Activated T-cell treated with anti-CD3 and anti-CD28 coated beads, Interleukin-2, amount 50 U/mL, for 24 hours (primary cell): ENCODE results near the gene KRR1.
"Not testable (repeated sequence)": the region's sequence is repeated elsewhere in the genome, so short reads cannot be mapped to it uniquely, and the experiment has no call there.

Experiments used
- DNase-seq: peaks from one replicate; pipeline ENCODE4 v3.0.0-alpha.2; 2020
- H3K27ac Mint-ChIP-seq: 2 replicates; pipeline ENCODE4 v1.8.0; 2020; ENCODE audit warnings: mild to moderate bottlenecking, mixed read lengths
- H3K27me3 Mint-ChIP-seq: 2 replicates; pipeline ENCODE4 v1.8.0; 2020; ENCODE audit warnings: mixed read lengths
- H3K36me3 Mint-ChIP-seq: 2 replicates; pipeline ENCODE4 v1.8.0; 2020; ENCODE audit warnings: low read depth, mixed read lengths
- H3K4me1 Mint-ChIP-seq: 2 replicates; pipeline ENCODE4 v1.8.0; 2020; ENCODE audit warnings: low read depth, mixed read lengths
- H3K4me3 Mint-ChIP-seq: 2 replicates; pipeline ENCODE4 v1.8.0; 2020; ENCODE audit warnings: mild to moderate bottlenecking, moderate library complexity, mixed read lengths
- H3K9me3 Mint-ChIP-seq: 2 replicates; pipeline ENCODE4 v1.8.0; 2020; ENCODE audit warnings: mixed read lengths

Gene KRR1

DNA sequence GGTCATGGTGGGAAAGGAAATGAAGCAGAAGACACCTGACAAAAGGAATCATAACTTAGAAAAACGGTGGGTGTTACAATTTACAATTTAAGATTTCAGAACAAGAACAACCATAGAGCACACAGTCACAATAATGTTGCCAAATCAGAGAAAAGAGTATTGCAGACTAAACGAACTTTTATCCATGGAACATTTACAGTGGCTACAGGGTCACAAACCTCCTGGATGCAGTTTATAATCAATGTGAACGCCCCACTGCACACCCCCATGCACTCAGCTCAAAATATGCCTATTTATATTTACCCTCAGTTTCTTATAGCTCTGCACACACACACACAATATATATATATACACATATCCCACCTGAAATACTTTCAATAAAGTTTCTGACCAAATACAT lies 8.0 kb downstream of the KRR1 start:
- peaks cover 20% of the 10 kb centered on the region for H3K4me1 Mint-ChIP-seq
- no peaks in the 10 kb centered on the region for H3K9me3 Mint-ChIP-seq
- DNase-seq = no peak
- H3K27me3 Mint-ChIP-seq = no peaks in the 10 kb centered on the region
- H3K36me3 Mint-ChIP-seq = peaks cover 64% of the 10 kb centered on the region
- no peak overlapping the region for H3K27ac Mint-ChIP-seq
- no peak overlapping the region for H3K4me3 Mint-ChIP-seq

DNA sequence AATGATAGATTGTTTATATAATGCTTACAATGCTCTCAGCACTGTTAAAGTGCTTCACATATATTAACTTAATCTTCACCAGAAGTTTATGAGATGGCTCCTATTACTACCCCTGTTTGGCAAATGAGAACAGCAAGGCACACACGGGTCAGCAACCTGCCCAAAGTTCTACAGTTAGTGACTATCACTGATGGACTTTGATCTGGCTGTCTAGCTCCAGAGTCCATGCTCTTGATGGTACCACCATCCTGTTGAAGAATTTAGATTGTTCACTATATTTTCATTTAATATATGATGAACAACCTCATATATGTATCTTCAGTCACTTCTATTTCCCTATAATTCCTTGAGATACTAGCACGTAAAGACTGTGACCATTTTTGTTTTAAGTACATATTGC lies 20.2 kb downstream of the KRR1 start:
- no peak overlapping the region for H3K27ac Mint-ChIP-seq

DNA sequence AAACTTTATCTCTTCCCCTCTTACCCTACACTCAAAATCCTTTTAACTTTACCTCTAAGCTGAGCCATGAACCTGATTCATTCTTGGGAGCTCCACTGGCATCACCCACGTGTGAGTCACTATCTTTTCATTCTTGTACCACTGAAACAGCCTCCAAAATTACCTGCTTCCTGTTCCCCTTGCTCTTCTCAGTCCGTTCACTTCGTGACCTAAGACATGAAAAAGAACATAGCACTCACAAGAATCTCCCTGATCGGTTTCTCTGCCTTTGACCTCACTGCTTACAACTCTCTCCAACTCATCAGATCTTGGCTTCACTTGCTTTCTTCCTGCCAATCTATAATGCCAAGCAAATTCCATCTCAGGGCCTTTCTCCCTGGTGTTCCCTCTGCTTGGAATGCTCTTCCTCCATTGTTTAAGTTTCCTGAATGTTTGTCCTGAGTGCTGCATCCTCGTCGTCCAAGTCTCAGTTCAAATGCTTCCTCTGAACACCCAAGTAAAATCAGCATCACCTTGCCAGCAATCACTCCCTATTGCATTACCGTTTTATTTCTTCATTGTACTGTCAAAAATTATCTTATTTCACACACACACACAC lies 21.7 kb downstream of the KRR1 start:
- H3K4me1 Mint-ChIP-seq = peaks cover 63% of the 10 kb centered on the region
- DNase-seq = no peak
- peak overlapping the region; percentile 4 for H3K4me3 Mint-ChIP-seq
- peaks cover 58% of the 10 kb centered on the region for H3K36me3 Mint-ChIP-seq
- H3K9me3 Mint-ChIP-seq = no peaks in the 10 kb centered on the region
- H3K27ac Mint-ChIP-seq = peak overlapping the region; percentile 74
- no peaks in the 10 kb centered on the region for H3K27me3 Mint-ChIP-seq

More for the DNA sequence above, 20.2 kb downstream of the KRR1 start:
- Mint-ChIP-seq H3K36me3 (peaks cover 64% of the 10 kb centered on the region), H3K4me3 (no peak overlapping the region), H3K9me3 (no peaks in the 10 kb centered on the region), H3K27me3 (no peaks in the 10 kb centered on the region), H3K4me1 (peaks cover 61% of the 10 kb centered on the region)
- no peak for DNase-seq

DNA sequence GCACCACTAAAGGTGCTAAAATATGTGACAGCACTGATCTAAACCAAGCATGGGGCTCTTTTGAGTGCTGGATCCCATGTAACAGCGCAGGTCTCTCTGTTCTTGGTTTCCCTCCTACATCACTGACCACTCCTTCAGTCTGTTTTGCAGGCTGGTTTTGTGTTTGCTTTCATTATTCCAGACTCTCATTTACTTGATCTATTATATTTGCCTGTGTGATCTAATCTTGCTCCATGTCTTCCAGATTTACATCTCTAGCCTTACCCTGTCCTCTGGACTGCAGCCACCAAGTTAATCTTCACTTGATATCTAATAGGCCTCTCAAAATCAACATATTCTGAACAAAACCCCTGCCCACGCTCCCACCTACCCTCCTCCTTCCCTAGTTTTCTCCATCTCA lies 22.2 kb downstream of the KRR1 start:
- Mint-ChIP-seq H3K4me3 (peak overlapping the region; percentile 4), H3K27ac (peak overlapping the region; percentile 74), H3K9me3 (no peaks in the 10 kb centered on the region), H3K27me3 (no peaks in the 10 kb centered on the region), H3K4me1 (peaks cover 66% of the 10 kb centered on the region), H3K36me3 (peaks cover 55% of the 10 kb centered on the region)
- DNase-seq = no peak

DNA sequence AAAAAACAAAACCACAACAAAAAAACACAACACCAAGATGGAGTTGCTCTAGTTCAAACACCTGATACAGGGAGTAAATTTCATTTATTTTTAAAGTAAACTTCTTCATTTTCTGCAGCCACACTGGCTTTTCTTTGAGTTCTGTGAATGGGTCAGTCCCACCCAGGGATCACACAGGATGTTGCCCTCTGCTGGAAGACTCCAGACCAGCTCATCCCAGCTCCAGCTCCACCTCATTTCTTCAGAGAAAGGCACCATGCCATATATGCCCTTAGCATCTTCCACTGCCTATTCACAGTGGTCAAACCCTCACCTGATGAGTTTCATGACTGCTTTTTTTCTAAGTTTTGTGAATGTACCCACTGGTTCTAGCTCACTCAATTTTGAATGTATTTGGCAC lies 22.9 kb downstream of the KRR1 start:
- no peak overlapping the region for H3K4me3 Mint-ChIP-seq
- H3K36me3 Mint-ChIP-seq = peaks cover 50% of the 10 kb centered on the region
- DNase-seq = no peak
- no peaks in the 10 kb centered on the region for H3K9me3 Mint-ChIP-seq
- H3K27ac Mint-ChIP-seq = peak overlapping the region; percentile 70
- H3K27me3 Mint-ChIP-seq = no peaks in the 10 kb centered on the region
- H3K4me1 Mint-ChIP-seq = peaks cover 67% of the 10 kb centered on the region

DNA sequence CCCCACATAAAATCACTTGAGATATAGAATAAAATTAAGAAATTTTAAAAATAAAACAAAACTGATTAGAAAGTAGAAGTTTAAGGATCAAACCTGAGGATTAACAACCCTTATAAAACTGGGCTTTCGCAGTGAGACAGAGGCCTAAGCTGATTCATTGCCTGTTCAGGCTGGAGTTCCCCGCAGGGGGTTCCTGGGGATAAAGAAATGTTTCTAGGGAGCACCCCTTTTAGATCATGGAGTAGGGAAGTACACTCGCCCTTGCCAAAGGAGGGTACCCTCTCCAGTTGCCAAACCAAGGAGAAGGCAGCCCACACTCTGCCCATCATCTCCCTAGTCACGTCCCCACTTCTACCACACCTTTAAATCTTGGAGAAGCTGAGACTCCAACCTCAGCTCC lies 24.1 kb downstream of the KRR1 start:
- Mint-ChIP-seq H3K4me1 (peaks cover 70% of the 10 kb centered on the region), H3K27ac (peak overlapping the region; percentile 24), H3K9me3 (no peaks in the 10 kb centered on the region), H3K36me3 (peaks cover 46% of the 10 kb centered on the region), H3K27me3 (no peaks in the 10 kb centered on the region), H3K4me3 (no peak overlapping the region)
- DNase-seq = no peak

DNA sequence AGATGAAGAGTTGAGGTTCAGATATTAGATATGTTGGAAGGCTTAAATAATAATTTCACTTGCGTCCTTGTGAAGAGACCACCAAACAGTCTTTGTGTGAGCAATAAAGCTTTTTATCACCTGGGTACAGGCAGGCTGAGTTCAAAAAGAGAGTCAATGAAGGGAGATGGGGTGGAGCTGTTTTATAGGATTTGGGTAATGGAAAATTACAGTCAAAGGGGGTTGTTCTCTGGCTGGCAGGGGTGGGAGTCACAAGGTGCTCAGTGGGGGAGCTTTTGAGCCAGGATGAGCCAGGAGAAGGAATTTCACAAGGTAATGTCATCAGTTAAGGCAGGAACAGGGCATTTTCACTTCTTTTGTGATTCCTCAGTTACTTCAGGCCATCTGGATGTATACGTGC lies 27.0 kb downstream of the KRR1 start:
- Mint-ChIP-seq H3K27ac (peak overlapping the region; percentile 70), H3K4me1 (peaks cover 88% of the 10 kb centered on the region), H3K36me3 (peaks cover 40% of the 10 kb centered on the region)
- H3K4me3 Mint-ChIP-seq, H3K9me3 Mint-ChIP-seq, DNase-seq, H3K27me3 Mint-ChIP-seq: not testable (repeated sequence)

DNA sequence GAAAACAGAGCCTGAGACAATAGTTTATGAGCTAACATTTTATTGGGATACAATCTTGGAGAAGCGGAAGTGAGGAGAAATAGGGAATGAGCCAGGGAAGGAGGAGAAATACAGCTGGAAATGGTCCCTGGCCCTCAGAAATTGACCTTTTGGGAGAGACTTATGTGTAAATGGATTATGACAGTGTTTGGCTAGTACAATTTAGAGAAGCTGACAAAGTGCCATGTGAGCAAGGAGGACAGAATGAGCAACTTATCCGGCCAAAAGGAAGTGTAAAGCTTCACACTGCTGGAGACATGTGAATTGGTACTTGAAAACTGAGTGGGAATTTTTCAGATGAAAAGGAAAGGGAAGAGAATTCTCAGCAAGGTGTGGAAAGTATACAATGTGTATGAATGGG lies 28.0 kb downstream of the KRR1 start:
- Mint-ChIP-seq H3K27me3 (no peaks in the 10 kb centered on the region), H3K4me3 (peak overlapping the region; percentile 85), H3K4me1 (peaks cover 89% of the 10 kb centered on the region), H3K27ac (peak overlapping the region; percentile 88), H3K36me3 (peaks cover 33% of the 10 kb centered on the region), H3K9me3 (no peaks in the 10 kb centered on the region)
- DNase-seq = no peak

DNA sequence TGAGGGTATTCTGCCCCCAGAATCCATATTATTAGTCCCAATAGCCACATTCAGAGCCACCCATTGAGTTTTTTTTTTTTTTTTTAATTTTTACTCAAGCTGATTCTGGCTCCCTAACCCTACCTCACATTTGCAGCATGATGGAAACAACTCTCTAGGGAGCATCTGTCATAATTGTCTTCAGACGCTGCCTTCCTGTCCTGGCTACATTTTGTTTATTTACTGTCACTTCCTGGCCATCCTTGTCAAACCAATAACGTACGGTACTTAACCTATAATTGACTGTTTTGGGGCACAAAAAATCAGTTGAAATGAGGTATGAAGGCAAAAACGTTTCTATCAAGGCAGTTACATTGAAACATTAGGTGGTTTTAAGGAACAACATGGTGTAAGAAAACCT lies 28.8 kb downstream of the KRR1 start:
- no peak for DNase-seq
- H3K36me3 Mint-ChIP-seq = peaks cover 28% of the 10 kb centered on the region
- peak overlapping the region; percentile 88 for H3K27ac Mint-ChIP-seq

DNA sequence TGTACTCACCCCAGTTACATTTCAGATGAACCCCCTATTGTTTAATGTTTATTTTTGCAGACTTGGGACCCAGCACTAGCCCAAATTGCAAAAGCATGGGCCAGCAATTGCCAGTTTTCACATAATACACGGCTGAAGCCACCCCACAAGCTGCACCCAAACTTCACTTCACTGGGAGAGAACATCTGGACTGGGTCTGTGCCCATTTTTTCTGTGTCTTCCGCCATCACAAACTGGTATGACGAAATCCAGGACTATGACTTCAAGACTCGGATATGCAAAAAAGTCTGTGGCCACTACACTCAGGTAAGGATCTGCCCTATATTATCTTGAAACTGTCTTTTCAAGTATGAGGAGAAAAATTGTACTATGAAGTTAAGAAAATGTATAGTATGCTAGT lies 29.6 kb downstream of the KRR1 start:
- H3K27ac Mint-ChIP-seq = peak overlapping the region; percentile 97
- no peak for DNase-seq
- peak overlapping the region; percentile 85 for H3K4me3 Mint-ChIP-seq
- H3K27me3 Mint-ChIP-seq = no peaks in the 10 kb centered on the region
- H3K9me3 Mint-ChIP-seq = no peaks in the 10 kb centered on the region
- H3K36me3 Mint-ChIP-seq = peaks cover 21% of the 10 kb centered on the region
- peaks cover 95% of the 10 kb centered on the region for H3K4me1 Mint-ChIP-seq

More for the DNA sequence above, 28.8 kb downstream of the KRR1 start:
- H3K27me3 Mint-ChIP-seq = no peaks in the 10 kb centered on the region
- H3K4me1 Mint-ChIP-seq = peaks cover 92% of the 10 kb centered on the region
- peak overlapping the region; percentile 85 for H3K4me3 Mint-ChIP-seq
- no peaks in the 10 kb centered on the region for H3K9me3 Mint-ChIP-seq

DNA sequence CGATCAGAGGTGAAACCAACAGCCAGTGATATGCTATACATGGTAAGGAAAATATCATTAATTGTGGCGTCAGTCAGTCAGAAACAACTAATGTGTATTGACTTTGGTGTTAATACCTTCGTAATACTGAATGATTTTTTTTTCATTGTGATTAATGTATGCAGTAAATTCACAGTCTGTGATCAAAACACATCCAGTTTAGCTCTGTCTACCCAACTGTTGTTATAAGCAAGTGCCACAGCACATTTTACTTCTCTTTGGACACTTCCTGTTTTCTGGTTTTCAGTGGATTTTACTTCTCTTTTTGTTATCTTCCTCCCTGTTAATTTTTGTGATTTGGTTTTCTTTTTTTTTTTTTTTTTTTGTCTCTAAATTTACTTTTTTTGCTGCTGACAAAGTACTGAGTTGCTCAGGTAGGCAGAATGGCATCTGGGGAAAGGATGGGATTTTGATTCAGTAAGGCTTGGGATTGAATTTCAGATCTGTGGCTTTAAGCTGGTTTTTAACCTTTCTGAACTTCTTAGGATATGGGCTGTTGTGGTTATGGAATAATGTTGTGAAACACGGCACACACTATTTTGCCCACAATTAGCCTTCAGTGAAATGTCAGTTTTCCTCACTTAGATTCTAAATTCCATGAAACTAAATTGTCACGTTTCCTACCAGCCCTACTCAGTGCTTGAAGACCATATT lies 30.2 kb downstream of the KRR1 start:
- Mint-ChIP-seq H3K27me3 (no peaks in the 10 kb centered on the region), H3K36me3 (peaks cover 17% of the 10 kb centered on the region), H3K27ac (peak overlapping the region; percentile 97), H3K4me1 (peaks cover 95% of the 10 kb centered on the region), H3K9me3 (no peaks in the 10 kb centered on the region), H3K4me3 (peak overlapping the region; percentile 85)
- DNase-seq = no peak

DNA sequence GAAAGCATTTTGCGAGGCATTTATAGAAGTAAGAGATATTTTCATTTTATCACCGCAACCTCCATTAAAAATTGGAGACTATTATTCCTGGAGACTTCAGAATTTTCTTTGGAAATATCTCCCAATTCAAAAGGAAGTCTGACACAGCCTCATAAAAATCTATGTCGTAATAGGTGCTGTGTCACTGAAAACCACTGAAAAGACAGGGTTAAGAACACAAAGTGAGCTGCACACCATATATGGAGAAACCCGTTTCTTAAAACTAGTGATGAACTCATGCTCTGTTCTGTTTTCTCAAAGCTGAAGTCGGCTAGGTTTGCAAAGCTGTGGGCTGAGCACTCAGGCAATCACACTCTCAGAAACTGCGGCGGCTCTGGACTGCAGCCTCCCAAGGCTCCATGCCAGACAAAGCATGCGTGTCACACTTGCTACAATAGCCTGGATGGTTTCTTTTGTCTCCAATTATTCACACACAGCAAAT lies 30.9 kb downstream of the KRR1 start, which contains the start of gene GLIPR1:
TSS of gene GLIPR1 (plus strand) at position 287 of the 481 bp plus-strand sequence. CDS start at position 413, 126 bp downstream.
- Mint-ChIP-seq H3K27me3 (no peaks in the 10 kb centered on the region), H3K9me3 (no peaks in the 10 kb centered on the region), H3K36me3 (peaks cover 13% of the 10 kb centered on the region), H3K4me1 (peaks cover 96% of the 10 kb centered on the region), H3K4me3 (peak within 1 kb of the TSS; percentile 85), H3K27ac (peak within 1 kb of the TSS; percentile 97)
- DNase-seq = peak; percentile 78

DNA sequence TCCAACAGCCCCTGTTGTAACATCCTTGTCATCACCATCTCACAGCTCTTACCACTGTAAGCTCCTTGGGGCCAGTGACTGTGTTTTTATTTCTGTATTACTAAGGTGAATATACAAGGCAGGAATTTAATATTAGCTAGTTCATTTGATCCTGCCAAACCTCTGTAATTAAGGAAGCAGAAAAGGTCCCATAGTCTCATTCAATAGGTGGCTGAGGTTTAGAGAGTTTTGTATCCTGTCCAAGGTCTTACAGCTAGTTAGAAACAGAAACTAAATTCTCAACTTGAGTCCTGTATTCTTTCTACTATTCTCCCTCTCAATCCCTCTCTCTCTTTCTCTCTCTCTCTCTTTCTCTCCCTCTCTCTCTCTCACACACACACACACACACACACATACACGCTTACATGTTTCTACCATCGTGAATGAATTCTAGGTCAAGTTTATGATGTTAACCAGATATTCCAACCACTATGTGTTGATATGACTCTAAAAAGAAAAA lies 31.4 kb downstream of the KRR1 start:
- Mint-ChIP-seq H3K27me3 (no peaks in the 10 kb centered on the region), H3K4me1 (peaks cover 94% of the 10 kb centered on the region), H3K27ac (peak overlapping the region; percentile 97), H3K4me3 (peak overlapping the region; percentile 85), H3K36me3 (peaks cover 11% of the 10 kb centered on the region), H3K9me3 (no peaks in the 10 kb centered on the region)
- DNase-seq = no peak

DNA sequence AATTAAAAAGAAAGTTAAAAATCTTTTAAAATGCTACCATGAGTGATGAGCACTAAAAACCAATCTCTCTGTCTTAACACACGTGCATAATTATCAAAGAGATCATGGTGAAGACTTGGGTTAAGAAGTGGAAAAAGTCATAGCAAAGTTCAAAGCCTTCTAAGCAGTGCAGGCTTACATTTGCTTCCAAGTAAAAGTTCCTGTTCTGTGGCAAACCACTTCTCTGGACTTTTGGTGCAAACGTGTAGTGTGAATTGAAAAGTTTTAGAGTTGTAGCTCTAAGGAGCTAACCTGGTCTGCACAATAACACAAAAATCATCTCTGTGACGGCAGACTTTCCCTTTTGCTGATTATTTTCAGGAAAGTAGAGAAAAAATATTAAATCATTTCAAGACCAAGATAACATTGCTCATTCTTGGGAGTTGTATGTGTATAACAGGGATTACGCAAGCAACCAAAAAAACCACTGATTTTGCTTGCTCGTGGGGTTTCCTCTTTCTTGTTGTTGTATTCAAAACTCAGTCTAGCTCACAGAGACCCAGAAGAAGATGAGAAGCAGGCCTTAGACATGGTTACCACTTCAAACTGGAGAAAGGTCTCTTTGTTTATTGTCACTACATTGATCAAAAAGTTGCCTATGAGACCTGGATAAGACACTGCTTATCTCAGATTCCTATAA lies 33.2 kb downstream of the KRR1 start:
- H3K27me3 Mint-ChIP-seq = peaks cover 4% of the 10 kb centered on the region
- peak overlapping the region; percentile 97 for H3K27ac Mint-ChIP-seq
- no peaks in the 10 kb centered on the region for H3K9me3 Mint-ChIP-seq
- H3K4me3 Mint-ChIP-seq = peak overlapping the region; percentile 4
- no peak for DNase-seq
- peaks cover 4% of the 10 kb centered on the region for H3K36me3 Mint-ChIP-seq
- peaks cover 76% of the 10 kb centered on the region for H3K4me1 Mint-ChIP-seq
